ENCODE data around the gene GLIS1.

- TF ChIP-seq CTCF (conservative IDR thresholded peaks at IDR 0.05 in 1 of 2, IDR thresholded peaks at IDR 0.05 in 1 of 2; ENCODE audit: extremely low read depth in 1 of 2, insufficient read depth in 1 of 2, low read depth in 1 of 2, low read length in 2 of 2) (no peak), EZH2 (IDR thresholded peaks at IDR 0.05; ENCODE audit: borderline replicate concordance, low read length) (no peak)
Observed at GRCh38 chr1:53700776-53701175, 38.2 kb downstream of the GLIS1 start.

Data from mammary epithelial cell (primary cell).